Epithelial cell of prostate (primary cell): ENCODE results near the gene MAN2A2.
"Not testable (repeated sequence)": the region's sequence is repeated elsewhere in the genome, so short reads cannot be mapped to it uniquely, and the experiment has no call there.

Experiments
- DNase-seq: peaks from one replicate; pipeline ENCODE4 v3.0.0-alpha.2; 2011; ENCODE audit warnings: low read depth, low spot score
- H3K27ac ChIP-seq: fragments of 450-650 bp; 2 replicates; pipeline ENCODE4 v1.5.1; 2017; ENCODE audit warnings: mild to moderate bottlenecking

Gene MAN2A2

DNA sequence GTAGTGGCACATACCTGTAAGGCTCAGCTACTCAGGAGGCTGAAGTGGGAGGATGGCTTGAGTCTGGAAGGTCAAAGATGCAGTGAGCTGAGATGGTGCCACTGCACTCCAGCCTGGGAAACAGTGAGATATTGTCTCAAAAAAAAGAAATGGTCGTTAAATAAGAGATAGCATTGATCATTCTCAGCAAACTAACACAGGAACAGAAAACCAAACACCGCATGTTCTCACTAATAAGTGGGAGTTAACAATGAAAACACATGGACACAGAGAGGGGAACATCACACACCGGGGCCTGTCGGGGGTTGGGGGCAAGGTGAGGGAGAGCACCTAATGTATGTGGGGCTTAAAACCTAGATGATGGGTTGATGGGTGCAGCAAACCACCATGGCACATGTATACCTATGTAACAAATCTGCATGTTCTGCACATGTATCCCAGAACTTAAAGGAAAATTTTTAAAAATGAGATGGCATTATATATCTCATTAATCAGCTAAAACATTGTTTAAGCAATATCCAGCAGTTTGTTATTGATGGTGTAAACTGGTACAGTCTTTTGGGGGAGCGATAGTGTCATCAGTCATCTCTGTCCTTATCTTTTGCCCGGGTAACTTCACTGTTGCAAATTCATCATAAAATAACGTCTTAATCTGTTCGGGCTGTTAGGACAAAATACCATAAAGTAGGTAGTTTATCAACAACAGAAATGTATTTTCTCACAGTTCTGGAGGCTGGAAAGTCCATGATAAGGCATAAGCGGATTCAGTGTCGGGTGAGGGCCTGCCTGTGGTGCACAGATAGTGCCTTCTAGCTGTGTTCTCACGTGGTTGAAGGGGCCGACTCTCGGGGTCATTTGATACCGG, 1.7 kb upstream of the MAN2A2 start:
- no peak for DNase-seq
- H3K27ac ChIP-seq = peak overlapping the region; percentile 65

DNA sequence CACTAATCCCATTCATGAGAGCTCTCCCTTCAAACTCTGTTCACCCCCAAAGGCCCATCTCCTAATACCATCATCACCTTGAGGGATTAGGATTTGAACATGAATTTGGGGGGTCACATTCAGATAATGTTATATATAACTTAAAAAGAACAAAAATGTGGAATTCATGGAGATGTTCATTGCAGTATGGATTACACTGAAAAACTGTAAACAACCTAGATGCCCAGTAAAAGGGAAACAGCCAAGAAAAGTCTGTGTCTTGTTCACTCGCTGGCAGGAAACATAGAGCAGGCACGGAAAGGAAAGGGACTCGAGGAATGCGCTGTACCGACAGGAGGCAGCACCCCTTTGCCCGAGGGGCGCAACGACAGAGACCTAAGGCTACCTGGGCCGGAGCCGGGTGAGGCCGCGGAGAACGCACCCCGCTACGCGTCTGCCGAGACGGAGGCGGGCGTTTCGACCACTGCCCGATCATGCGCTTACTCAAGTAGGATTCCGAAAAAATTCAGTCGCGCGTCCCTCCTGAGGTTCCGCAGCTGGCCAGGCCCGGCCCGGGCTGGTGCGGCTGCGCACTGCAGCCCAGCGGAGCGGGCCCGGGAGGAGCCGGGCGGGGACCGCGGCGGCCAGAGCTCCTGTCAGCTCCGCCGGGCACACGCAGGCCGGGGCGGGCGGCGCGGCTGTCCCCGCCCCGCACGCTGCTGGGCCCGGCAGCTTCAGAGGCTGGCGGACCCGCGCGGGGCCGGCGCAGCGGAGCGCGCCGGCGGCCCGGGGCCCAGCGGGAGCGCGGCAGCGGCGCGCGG, 862 bp upstream of the MAN2A2 start:
- H3K27ac ChIP-seq = peak overlapping the region; percentile 65
- peak; percentile 12 for DNase-seq

DNA sequence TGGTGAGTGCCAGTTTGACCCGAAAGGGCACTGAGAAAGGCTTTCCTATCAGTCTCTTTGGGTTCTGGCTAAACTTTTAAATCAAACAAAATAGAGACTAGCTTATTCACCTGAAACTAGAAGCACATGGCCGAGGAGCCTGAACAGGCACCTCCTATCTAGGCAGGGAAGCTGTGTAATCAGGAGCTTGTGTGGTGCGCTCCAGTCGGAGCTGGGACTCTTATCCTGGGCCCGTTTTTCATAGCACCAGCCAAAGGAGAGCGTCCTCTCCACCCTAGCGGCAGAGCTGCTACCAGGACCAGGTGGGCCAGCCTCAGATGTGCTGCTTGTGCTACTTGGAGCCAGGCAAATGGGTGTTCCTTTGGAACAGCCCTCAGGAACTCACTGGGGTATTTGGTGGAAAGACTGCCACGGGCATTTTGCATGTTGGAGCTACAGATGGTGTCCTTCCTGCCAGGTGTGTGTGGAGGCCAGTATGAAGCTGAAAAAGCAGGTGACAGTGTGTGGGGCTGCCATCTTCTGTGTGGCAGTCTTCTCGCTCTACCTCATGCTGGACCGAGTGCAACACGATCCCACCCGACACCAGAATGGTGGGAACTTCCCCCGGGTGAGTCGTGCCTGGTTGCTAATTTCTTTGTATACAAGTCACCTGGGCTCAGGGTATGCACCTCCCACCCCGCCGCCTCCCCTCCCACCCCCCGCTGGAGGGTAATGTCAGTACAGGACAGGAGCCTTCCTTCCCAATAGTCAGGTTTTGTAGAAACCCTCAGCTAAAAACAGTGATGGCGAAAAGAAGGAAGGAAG, 833 bp downstream of the MAN2A2 start:
- DNase-seq = no peak
- no peak overlapping the region for H3K27ac ChIP-seq

DNA sequence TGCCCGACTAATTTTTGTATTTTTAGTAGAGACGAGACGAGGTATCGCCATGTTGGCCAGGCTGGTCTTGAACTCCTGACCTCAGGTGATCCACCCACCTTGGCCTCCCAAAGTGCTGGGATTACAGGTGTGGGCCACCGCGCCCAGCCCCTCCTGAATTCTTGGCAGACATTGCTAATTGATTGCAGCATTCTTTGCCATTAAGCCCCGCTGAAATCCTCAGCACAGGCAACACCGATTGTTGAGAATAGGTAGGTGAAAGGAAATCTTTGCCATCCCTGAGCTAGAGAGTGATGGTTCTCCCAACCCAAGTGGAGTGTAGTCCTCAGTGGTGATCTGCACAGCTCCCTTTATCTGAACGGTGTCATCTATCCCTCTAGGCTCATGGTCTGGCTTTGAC, 1.6 kb downstream of the MAN2A2 start:
- no peak for DNase-seq
- no peak overlapping the region for H3K27ac ChIP-seq

DNA sequence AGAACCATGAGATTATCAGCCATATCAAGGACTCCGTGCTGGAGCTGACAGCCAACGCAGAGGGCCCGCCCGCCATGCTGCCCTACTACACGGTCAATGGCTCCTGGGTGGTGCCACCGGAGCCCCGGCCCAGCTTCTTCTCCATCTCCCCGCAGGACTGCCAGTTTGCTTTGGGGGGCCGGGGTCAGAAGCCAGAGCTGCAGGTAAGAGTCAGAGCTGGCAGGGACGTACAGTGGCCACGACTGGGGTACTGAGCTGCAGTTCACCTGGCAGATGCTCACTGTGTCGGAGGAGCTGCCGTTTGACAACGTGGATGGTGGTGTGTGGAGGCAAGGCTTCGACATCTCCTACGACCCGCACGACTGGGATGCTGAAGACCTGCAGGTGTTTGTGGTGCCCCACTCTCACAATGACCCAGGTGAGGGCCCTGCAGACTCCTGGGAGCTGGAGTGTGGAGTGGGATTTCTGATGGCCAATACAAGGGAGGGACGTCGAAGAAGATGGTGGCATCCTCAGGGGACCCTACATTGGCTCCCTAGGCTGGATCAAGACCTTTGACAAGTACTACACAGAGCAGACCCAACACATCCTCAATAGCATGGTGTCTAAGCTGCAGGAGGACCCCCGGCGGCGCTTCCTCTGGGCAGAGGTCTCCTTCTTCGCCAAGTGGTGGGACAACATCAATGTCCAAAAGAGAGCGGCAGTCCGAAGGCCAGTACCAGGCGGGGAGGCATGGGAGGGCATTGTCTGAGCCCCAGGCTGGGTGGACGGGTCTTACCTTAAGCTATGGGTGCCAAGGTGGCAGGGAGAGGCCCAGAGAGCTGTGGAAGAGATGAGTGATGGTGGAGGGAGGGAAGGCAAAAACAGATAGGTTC, 2.4 kb downstream of the MAN2A2 start:
- H3K27ac ChIP-seq = no peak overlapping the region
- DNase-seq = no peak

DNA sequence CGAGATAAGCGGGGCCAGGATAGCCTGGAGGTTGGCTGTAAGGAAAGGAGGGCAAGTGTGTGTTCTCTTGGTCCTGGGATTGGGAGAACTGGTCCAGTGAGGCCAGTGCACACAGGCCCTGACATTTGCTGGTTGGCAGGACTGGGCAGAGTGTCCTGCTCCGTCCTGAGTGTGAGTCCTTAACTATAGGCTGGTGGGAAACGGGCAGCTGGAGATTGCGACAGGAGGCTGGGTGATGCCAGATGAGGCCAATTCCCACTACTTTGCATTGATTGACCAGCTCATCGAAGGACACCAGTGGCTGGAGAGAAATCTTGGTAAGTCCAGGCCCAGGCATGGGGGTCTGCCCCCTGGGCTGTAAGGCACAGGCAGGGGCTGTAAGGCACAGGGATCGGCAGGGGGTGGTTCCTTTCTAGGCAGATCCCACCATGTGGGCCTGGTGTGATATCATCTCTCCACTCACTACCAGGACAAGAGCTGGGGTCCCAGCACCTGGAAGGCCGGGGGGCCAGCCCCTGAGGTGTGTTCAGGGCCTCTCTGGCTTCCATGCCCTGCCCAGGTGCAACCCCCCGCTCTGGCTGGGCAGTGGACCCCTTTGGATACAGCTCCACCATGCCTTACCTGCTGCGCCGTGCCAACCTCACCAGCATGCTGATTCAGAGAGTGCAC, 3.2 kb downstream of the MAN2A2 start:
- no peak overlapping the region for H3K27ac ChIP-seq
- no peak for DNase-seq

DNA sequence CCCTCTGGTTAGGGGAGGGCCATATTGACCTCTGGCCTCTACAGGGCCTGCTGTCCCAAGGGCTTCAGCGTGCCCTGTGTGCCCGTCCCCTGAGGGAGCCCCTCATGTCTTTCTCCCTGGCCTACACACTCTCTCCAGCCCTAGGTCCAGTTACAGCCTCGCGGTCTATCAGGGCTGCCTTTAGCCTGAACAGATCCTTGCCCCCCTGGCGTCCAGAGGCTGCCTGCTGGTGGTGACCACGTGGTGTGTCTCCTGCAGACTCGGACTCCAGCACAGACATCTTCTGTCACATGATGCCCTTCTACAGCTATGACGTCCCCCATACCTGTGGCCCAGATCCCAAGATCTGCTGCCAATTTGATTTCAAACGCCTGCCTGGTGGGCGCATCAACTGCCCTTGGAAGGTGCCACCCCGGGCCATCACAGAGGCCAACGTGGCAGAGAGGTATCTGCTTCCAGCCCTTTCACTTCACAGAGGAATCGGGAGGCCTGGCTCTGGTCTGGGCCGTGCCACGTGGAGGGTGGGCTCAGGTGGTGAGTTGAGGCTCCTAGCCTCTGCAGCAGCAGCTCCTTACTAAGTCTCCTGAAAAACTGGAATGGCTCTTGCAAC, 4.1 kb downstream of the MAN2A2 start:
- H3K27ac ChIP-seq = no peak overlapping the region
- no peak for DNase-seq

DNA sequence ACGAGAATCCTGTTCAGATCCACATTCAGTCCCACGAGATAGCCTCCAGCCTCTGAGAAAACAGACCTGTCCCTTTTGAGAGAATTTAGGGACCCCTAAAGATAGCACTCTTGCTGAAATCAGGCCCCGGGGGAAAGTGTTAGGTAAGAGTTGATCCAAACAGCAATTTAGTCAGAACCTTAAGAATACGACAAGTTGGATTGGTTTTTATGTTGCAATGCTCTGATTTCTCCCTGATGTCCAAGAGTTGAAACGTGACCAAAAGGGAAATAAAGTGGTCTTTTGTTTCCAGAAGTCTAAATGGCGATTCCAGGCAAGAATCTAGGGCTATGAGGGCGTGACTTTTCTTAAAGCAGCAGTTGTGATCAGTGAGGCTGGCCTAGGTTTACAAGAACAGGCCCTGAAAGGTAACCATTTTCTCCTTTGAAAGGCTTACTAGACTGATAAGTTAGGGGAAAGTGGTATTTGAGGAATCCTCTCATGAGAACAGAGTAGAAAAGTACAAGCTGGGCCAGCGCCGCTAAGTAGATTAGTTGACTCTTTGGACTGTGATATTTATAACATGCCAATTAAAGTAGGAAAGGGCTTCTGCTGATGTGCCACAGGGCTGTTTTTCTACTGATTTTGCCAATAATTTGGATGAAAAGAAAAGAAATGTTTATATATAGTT, 4.9 kb downstream of the MAN2A2 start:
- H3K27ac ChIP-seq = no peak overlapping the region
- DNase-seq = no peak

DNA sequence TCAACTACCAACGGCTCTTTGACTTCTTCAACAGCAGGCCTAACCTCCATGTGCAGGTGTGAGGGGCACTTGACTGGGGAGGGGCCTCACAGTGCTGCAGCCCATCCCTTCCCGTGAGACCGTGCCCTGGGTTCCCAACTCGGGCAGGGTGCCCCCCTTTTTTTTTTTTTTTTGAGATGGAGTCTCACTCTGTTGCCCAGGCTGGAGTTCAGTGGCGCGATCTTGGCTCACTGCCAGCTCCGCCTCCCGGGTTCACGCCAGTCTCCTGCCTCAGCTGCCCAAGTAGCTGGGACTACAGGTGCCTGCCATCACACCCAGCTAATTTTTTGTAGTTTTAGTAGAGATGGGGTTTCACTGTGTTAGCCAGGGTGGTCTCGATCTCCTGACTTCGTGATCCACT, 6.3 kb downstream of the MAN2A2 start:
- DNase-seq, H3K27ac ChIP-seq: not testable (repeated sequence)

DNA sequence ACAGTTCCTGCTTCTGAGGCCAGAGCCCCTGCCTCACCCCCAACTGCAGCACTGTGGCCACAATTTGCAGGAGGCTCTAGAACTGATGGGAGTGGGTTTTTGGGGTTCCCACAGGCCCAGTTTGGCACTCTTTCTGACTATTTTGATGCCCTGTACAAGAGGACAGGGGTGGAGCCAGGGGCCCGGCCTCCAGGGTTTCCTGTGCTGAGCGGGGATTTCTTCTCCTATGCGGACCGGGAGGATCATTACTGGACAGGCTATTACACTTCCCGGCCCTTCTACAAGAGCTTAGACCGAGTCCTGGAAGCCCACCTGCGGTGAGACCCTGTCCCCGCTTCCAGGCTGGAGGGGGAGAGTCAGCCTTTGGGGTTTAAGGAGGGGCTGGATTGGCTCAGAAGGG, 6.9 kb downstream of the MAN2A2 start:
- DNase-seq = no peak

DNA sequence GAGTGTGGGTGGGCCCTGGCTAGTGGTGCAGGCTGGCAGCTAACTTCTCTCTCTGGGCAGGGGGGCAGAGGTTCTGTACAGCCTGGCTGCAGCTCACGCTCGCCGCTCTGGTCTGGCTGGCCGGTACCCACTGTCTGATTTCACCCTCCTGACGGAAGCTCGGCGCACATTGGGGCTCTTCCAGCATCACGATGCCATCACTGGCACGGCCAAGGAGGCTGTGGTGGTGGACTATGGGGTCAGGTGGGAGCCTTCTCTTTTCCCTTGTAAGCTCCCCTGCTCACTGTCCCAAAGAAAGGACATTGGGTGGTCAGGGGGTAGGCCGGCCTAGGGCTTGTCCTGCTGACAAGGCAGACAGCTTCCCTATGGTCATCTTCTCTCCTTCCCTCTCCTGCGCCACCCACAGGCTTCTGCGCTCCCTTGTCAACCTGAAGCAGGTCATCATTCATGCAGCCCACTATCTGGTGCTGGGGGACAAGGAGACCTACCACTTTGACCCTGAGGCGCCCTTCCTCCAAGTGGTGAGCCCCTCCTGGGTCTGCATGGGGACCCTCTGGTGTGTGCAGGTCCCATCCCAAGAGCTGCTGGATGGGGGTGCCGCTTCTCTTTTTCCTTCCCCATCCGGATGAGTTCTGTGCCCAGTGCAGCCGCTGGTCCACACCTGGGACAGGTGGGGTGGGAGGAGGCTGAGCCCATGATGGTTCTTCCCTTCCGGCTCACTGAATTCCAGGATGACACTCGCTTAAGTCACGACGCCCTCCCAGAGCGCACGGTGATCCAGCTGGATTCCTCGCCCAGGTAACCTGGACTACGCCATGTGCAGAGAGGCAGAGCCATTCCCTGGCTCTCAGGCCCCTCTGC, 7.6 kb downstream of the MAN2A2 start:
- no peak overlapping the region for H3K27ac ChIP-seq
- DNase-seq = no peak

More for the DNA sequence above, 6.9 kb downstream of the MAN2A2 start:
- H3K27ac ChIP-seq = no peak overlapping the region

DNA sequence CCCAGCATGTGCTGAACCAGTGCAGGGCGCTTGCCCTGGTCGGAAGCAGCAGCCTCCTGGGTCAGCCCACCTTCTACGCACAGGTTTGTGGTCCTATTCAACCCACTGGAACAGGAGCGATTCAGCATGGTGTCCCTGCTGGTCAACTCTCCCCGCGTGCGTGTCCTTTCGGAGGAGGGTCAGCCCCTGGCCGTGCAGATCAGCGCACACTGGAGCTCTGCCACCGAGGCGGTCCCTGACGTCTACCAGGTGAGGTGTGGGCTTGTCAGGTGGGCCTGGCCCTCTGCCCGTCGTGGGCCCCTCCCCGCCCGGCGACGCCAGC, 8.2 kb downstream of the MAN2A2 start:
- DNase-seq = no peak
- no peak overlapping the region for H3K27ac ChIP-seq

DNA sequence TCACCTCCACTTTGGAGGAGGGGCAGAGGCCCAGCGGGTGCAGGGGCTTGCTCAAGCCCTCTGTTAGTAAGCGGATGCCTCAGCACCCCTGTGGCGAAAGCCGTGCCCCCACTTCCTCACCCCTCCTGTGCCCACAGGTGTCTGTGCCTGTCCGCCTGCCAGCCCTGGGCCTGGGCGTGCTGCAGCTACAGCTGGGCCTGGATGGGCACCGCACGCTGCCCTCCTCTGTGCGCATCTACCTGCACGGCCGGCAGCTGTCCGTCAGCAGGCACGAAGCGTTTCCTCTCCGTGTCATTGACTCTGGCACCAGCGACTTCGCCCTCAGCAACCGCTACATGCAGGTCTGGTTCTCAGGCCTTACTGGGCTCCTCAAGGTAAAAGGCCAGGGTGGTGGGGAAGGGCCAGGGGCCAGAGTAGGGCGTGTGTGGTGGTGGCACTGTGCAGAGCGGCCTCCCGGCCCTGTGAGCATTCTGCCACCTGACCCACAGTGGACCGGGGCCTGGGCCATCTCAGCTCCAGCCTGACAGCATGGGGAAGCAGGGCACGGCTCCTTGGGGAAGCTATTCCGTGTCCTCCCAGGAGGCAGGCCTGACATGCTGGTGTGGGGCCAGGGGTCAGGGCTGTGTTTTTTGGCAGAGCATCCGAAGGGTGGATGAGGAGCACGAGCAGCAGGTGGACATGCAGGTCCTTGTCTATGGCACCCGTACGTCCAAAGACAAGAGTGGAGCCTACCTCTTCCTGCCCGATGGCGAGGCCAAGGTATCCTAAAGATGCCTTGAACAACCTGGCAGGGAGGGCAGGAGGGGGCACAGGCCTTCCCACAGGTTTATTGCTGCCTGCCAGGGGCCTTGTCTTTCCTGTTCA, 9.0 kb downstream of the MAN2A2 start:
- no peak overlapping the region for H3K27ac ChIP-seq
- no peak for DNase-seq

DNA sequence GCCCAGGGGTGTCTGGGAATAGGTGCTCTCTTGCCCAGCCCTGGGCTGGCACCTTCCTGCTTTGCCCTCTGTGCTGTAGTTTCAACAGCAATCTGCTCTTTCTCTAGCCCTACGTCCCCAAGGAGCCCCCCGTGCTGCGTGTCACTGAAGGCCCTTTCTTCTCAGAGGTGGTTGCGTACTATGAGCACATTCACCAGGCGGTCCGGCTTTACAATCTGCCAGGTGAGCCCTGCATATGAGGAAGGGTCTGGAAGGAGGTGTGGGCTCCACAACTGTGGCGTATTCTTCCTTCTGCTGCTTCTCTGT, 9.6 kb downstream of the MAN2A2 start:
- DNase-seq = no peak
- no peak overlapping the region for H3K27ac ChIP-seq

DNA sequence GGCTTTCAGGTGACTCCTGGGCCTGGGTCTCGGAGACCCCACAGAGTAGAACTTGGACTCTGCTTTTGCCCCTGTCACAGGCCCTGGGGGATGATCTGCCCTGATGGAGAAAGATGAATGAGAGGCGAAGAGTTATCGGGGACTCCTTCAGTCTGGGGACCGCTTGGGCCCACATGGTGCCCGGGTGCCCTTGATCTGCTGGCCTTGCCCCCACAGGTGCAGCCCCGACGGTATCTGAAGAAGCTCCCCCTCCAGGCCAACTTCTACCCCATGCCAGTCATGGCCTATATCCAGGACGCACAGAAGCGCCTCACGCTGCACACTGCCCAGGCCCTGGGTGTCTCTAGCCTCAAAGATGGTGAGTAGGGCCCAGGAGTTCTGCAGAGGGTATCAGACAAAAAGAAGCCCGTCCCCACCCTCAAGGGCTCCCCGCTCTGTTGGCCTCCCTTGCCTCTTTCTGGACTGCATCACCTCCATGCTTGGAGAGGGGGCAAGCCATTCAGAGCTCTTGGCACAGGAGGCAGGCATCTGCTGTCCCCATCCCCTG, 10.4 kb downstream of the MAN2A2 start:
- no peak for DNase-seq
- H3K27ac ChIP-seq = no peak overlapping the region

DNA sequence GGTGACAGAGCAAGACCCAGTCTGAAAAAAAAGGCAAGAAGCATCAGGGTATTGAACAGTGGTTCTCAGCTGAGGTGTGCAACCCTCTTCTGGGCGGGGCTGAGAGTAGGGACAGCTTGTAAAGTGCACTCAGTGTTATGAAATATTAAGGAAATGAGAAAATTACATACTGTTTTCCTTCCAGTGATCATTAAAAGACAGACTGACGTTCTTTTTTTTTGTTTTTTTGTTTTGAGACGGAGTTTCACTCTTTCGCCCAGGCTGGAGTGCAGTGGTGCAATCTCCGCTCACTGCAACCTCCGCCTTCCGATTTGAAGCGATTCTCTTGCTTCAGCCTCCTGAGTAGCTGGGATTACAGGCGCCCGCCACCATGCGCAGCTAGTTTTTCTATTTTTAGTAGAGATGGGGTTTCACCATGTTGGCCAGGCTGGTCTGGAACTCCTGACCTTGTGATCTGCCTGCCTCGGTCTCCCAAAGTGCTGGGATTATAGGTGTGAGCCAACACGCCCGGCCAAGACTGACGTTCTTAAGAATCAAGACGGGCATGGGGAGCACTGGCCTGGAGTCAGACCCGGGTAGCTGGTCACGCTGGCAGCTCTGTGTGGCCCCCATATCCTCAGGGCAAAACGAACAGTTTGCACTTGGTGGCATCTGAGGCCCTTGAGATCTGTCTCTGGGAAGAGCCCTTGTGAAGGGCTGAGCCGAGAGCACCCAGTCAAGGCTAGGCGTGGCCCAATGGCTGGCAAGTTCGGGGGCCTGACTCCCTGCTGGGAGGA, 11.4 kb downstream of the MAN2A2 start:
- DNase-seq = no peak
- no peak overlapping the region for H3K27ac ChIP-seq
